Breast epithelium (tissue), 4 donors: ENCODE data around the gene TEAD1. TPM values are rescaled to one million over a fixed set of nuclear protein-coding genes. Genes with fewer than 3 reads are reported as not detected.

ENCODE experiments used
- DNase-seq, 2 donors: peaks; one replicate each; pipeline ENCODE4 v3.0.0-alpha.2; 2019; ENCODE audit warnings: low spot score in 2 of 2
- H3K27ac ChIP-seq, 2 donors: fragments of 200-600 bp; sonication (generic) in 1 of 2; one replicate each; pipeline ENCODE4 v1.5.1; 2016 to 2019; ENCODE audit warnings: mild to moderate bottlenecking in 1 of 2
- H3K27me3 ChIP-seq, 2 donors: fragments of 200-600 bp; sonication (generic) in 1 of 2; one replicate each; pipeline versions ENCODE4 v1.5.1 to v1.6.0; 2017 to 2019; ENCODE audit warnings: control low read depth in 1 of 2, mild to moderate bottlenecking in 1 of 2
- H3K36me3 ChIP-seq: fragments of 200-600 bp; one replicate; pipeline ENCODE4 v1.5.1; 2019
- H3K4me1 ChIP-seq, 2 donors: fragments of 200-600 bp; sonication (generic); one replicate each; pipeline ENCODE4 v1.5.1; 2016 to 2019; ENCODE audit warnings: control low read depth in 1 of 2
- H3K4me3 ChIP-seq, 3 donors: fragments of 200-600 bp; sonication (generic); 1 replicate in 2 of 3; 2 replicates in 1 of 3; pipeline ENCODE4 v1.5.1; 2016 to 2019; ENCODE audit warnings: mild to moderate bottlenecking in 3 of 3, moderate library complexity in 2 of 3
- H3K9me3 ChIP-seq, 2 donors: fragments of 200-600 bp; sonication (generic) in 1 of 2; one replicate each; pipeline ENCODE4 v1.5.1; 2016 to 2019; ENCODE audit warnings: control low read depth in 1 of 2
- POLR2A ChIP-seq: fragments of 450-650 bp; IDR thresholded peaks from one replicate; pipeline ENCODE4 v1.6.1; 2016; ENCODE audit warnings: antibody characterized with exemption, mild to moderate bottlenecking, moderate library complexity
- POLR2AphosphoS5 ChIP-seq, 3 donors: sonication (generic); formaldehyde crosslinking; IDR thresholded peaks; one replicate each; pipeline ENCODE4 v1.6.1; 2017; ENCODE audit warnings: antibody characterized with exemption in 3 of 3
- intact Hi-C: fragments of 100-400 bp; cut with DNase I; formaldehyde crosslinking; loops from one replicate; pipeline ENCODE4 v1.15.1; 2023; ENCODE audit warnings: low total_unique reads
- total RNA-seq, 3 donors: library from RNA; depleted of rRNA; stranded (reverse); fragments of >200 nt; gene quantifications; one replicate each; pipeline ENCODE4 v1.1.0, GENCODE V29; 2016
- TF ChIP-seq, protein P1 (sequence below), 3 donors: fragments of 450-650 bp; IDR thresholded peaks; one replicate each; pipeline ENCODE4 v1.5.1; 2016 to 2017; ENCODE audit warnings: antibody characterized with exemption in 3 of 3, mild to moderate bottlenecking in 3 of 3, moderate library complexity in 3 of 3

The TEAD1 gene
- total RNA-seq, 3 donors from 2014 or later: 67.8 to 110 (median 80.1) TPM

DNA sequence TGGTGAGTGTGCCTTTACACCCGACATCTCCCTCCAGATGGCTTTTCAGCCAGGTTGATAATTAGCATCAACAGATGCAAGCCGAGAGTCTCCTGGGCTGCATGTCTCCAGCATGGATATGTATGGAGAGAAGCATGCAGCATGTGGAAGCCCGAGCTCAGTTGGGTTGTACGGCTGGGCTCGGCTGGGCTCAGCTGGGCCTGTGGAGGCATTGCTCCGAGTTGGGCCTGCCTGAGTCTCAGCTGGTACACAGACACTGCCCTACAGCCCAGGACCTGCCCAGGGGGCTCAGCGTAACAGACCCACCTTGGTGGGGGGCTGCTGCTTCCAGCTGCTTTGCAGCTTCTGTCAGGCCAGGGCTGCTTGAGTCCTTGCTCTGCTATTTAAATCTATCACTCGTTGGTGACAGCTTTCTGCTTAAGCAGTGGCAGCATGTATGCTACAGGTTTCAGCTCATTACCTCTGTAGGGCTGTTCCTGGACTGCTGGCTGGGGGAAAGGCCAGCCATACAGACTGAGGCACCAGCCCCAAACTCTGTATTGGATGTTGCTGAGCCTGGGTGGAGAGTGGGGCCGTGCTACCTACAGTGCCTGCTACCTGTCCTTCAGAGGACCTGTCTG lies 115.5 kb downstream of the TEAD1 start:
- TF ChIP-seq, protein P1, sequence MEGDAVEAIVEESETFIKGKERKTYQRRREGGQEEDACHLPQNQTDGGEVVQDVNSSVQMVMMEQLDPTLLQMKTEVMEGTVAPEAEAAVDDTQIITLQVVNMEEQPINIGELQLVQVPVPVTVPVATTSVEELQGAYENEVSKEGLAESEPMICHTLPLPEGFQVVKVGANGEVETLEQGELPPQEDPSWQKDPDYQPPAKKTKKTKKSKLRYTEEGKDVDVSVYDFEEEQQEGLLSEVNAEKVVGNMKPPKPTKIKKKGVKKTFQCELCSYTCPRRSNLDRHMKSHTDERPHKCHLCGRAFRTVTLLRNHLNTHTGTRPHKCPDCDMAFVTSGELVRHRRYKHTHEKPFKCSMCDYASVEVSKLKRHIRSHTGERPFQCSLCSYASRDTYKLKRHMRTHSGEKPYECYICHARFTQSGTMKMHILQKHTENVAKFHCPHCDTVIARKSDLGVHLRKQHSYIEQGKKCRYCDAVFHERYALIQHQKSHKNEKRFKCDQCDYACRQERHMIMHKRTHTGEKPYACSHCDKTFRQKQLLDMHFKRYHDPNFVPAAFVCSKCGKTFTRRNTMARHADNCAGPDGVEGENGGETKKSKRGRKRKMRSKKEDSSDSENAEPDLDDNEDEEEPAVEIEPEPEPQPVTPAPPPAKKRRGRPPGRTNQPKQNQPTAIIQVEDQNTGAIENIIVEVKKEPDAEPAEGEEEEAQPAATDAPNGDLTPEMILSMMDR (IDR thresholded peaks at IDR 0.05): no peak
- TF ChIP-seq POLR2AphosphoS5 (IDR thresholded peaks at IDR 0.05) (no peak), POLR2A (no peak)
- Histone ChIP-seq H3K4me1 (no peaks in the 10 kb centered on the region), H3K27ac (no peak overlapping the region), H3K36me3 (no peaks in the 10 kb centered on the region), H3K9me3 (no peaks in the 10 kb centered on the region), H3K4me3 (no peak overlapping the region), H3K27me3 (no peaks in the 10 kb centered on the region)
- intact Hi-C loops: no loop called here
- no peak for DNase-seq

DNA sequence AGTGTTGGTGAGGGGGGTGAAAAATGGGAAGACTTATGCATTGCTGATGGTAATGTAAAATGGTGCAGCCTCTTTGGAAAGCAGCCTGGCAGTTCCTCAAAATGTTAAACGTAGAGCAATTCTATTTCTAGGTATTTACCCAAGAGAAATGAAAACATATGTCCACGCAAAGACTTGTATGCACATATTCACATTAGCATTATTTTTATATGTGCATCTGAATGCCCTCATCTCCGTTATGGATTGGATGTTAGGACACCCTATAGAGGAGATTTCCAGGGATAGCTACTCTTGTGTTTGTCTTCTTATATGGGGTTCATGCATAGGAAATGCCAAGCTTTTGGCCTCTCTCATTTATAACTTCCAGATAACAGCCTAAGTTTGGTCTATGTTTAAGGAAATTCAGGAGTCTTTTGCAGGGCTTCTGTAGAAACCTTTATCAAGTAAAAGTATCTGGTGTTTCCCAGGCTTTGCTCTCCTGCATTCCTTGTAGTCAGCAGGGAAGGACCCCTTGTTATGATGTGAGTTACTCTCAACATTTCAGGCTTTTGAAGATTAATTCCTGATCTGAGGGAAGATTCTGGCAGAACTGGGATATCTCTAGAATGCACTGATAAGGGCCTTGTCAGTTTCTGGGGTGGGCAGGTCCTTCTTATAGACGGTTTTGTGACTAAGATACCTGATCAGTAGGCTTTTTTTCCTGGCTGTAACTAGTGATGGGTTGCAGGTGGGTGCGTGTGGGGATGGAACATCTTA lies 116.8 kb downstream of the TEAD1 start:
- H3K9me3 ChIP-seq: no peaks in the 10 kb centered on the region
- TF ChIP-seq POLR2A: no peak
- no peak for TF ChIP-seq POLR2AphosphoS5 (IDR thresholded peaks at IDR 0.05)
- TF ChIP-seq, protein P1 (IDR thresholded peaks at IDR 0.05): no peak
- no peaks in the 10 kb centered on the region for H3K4me1 ChIP-seq
- no peak for DNase-seq
- no peaks in the 10 kb centered on the region for H3K27me3 ChIP-seq
- H3K36me3 ChIP-seq: no peaks in the 10 kb centered on the region
- H3K27ac ChIP-seq: no peak overlapping the region
- intact Hi-C loops: no loop called here
- no peak overlapping the region for H3K4me3 ChIP-seq

DNA sequence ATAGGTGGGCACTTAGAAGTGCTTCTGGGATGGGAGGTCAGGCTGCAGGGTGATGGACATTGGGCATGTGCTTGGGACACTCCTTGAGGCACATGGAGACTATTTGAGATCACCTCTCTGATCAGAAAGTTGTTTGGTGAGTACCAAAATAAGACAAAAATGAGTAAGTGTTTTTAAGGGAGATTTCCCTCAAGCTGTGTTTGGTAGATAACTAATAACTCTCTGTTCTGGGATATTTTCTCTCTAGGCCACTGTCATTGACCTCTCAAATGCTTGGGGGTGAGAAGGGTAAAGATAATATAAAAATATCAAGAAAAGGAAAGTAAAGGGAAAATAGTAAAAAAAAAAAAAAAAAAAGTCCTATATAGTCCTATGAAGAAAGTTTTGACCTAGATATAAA lies 117.8 kb downstream of the TEAD1 start:
- H3K4me3 ChIP-seq: no peak overlapping the region
- TF ChIP-seq, protein P1 (IDR thresholded peaks at IDR 0.05): no peak
- TF ChIP-seq POLR2AphosphoS5 (IDR thresholded peaks at IDR 0.05): no peak
- TF ChIP-seq POLR2A: no peak
- no peaks in the 10 kb centered on the region for H3K9me3 ChIP-seq
- no peak for DNase-seq
- H3K27ac ChIP-seq: no peak overlapping the region
- intact Hi-C loops: no loop called here
- H3K36me3 ChIP-seq: no peaks in the 10 kb centered on the region
- H3K4me1 ChIP-seq: no peaks in the 10 kb centered on the region
- H3K27me3 ChIP-seq: no peaks in the 10 kb centered on the region

DNA sequence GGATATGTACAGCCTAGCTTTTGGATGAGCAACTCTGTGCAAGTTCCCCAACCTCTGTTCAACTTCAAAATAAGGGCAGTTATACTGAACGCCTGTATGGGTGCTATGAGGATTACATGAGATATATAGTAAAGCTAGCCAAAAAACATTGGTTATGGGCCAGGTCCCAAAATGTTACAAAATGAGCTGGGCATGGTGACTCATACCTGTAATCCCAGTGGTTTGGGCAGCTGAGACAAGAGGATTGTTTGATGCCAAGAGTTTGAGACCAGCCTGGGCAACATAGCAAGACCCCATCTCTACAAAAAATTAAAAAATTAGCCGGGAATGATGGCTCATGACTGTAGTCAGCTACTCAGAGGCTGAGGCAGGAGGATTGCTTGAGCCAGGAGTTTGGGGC lies 118.4 kb downstream of the TEAD1 start:
- no peaks in the 10 kb centered on the region for H3K4me1 ChIP-seq
- no peaks in the 10 kb centered on the region for H3K9me3 ChIP-seq
- H3K27me3 ChIP-seq: no peaks in the 10 kb centered on the region
- no peak overlapping the region for H3K4me3 ChIP-seq
- H3K36me3 ChIP-seq: no peaks in the 10 kb centered on the region
- intact Hi-C loops: no loop called here
- no peak overlapping the region for H3K27ac ChIP-seq
- TF ChIP-seq POLR2AphosphoS5 (IDR thresholded peaks at IDR 0.05) (no peak), POLR2A (no peak)
- TF ChIP-seq, protein P1 (IDR thresholded peaks at IDR 0.05): no peak
- DNase-seq: no peak

DNA sequence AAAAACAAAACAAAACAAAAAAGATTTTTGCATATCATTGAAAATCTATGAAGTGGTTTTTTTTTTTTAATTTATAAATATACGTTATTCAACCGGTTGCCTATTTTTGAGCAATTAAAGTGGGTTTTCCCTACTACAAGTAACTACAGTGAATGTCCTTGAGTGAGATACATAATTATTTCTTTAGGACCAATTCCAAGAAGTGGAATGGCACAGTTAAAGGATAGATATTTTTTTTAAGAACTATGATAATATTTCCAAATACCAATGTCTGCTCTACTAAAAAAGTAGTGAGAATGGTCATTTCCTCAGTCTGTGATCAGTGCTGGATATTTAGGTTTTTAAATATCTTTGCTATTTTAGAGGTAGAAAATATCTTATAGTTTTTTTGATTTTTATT lies 118.8 kb downstream of the TEAD1 start:
- H3K36me3 ChIP-seq: no peaks in the 10 kb centered on the region
- TF ChIP-seq POLR2AphosphoS5 (IDR thresholded peaks at IDR 0.05) (no peak), POLR2A (no peak)
- TF ChIP-seq, protein P1 (IDR thresholded peaks at IDR 0.05): no peak
- DNase-seq: no peak
- no peak overlapping the region for H3K4me3 ChIP-seq
- intact Hi-C loops: no loop called here
- H3K27ac ChIP-seq: no peak overlapping the region
- H3K4me1 ChIP-seq: no peaks in the 10 kb centered on the region
- no peaks in the 10 kb centered on the region for H3K9me3 ChIP-seq
- no peaks in the 10 kb centered on the region for H3K27me3 ChIP-seq
